Stomach (tissue), 9 donors: ENCODE measurements around the gene SALL2. TPM values are rescaled to one million over a fixed set of nuclear protein-coding genes. Genes with fewer than 3 reads are reported as not detected.

ENCODE experiments used
- DNase-seq, 2 donors: peaks; one replicate each; pipeline versions ENCODE4 v3.0.0 to v3.0.0-alpha.2; 2013 to 2019
- H3K27ac ChIP-seq, 5 donors: fragments of 200-600 bp in 4 of 5; sonication (generic) in 4 of 5; one replicate each; pipeline ENCODE4 v1.5.1; 2013 to 2019; ENCODE audit warnings: mild to moderate bottlenecking in 1 of 5, moderate library complexity in 1 of 5
- H3K27me3 ChIP-seq, 3 donors: fragments of 200-600 bp; sonication (generic); one replicate each; pipeline ENCODE4 v1.5.1; 2017 to 2019; ENCODE audit warnings: mixed run types in 1 of 3
- H3K36me3 ChIP-seq, 4 donors: fragments of 200-600 bp; sonication (generic); 1 replicate in 3 of 4; 2 replicates in 1 of 4; pipeline ENCODE4 v1.5.1; 2016 to 2019
- H3K4me1 ChIP-seq, 4 donors: fragments of 200-600 bp; sonication (generic); one replicate each; pipeline ENCODE4 v1.5.1; 2016 to 2019
- H3K4me3 ChIP-seq, 4 donors: fragments of 200-600 bp; sonication (generic) in 3 of 4; one replicate each; pipeline ENCODE4 v1.5.1; 2016 to 2019; ENCODE audit warnings: mild to moderate bottlenecking in 1 of 4
- H3K9me3 ChIP-seq, 4 donors: fragments of 200-600 bp; sonication (generic); one replicate each; pipeline ENCODE4 v1.5.1; 2016 to 2019
- CTCF ChIP-seq, 7 experiments: fragments of 450-650 bp in 4 of 7; fragments of 200-600 bp in 3 of 7; sonication (generic) in 3 of 7; IDR thresholded peaks; one replicate each; pipeline ENCODE4 v1.5.1; 2016 to 2019; ENCODE audit warnings: antibody characterized with exemption in 7 of 7, control low read depth in 2 of 7, mild to moderate bottlenecking in 1 of 7
- EP300 ChIP-seq: sonication (generic); formaldehyde crosslinking; IDR thresholded peaks from one replicate; pipeline ENCODE4 v1.6.1; 2017; ENCODE audit warnings: antibody characterized with exemption
- POLR2A ChIP-seq, 4 donors: fragments of 450-650 bp; IDR thresholded peaks; one replicate each; pipeline ENCODE4 v1.6.1; 2016; ENCODE audit warnings: antibody characterized with exemption in 4 of 4, control low read depth in 2 of 4, mild to moderate bottlenecking in 1 of 4, moderate library complexity in 1 of 4
- POLR2AphosphoS5 ChIP-seq, 3 donors: sonication (generic); formaldehyde crosslinking; IDR thresholded peaks; one replicate each; pipeline ENCODE4 v1.6.1; 2016; ENCODE audit warnings: antibody characterized with exemption in 3 of 3
- WGBS, 5 donors: extraction: QIAGEN DNeasy Blood & Tissue Kit in 3 of 5; methylation state at CpG; one replicate each; pipeline versions ENCODE4 v1.1.5 to v1.1.7; 2013 to 2018; 5-methylcytosine and 5-hydroxymethylcytosine counted together
- intact Hi-C: fragments of 100-400 bp; cut with DNase I; formaldehyde crosslinking; loops from one replicate; pipeline ENCODE4 v1.15.1; 2023; ENCODE audit warnings: low total_unique reads
- polyA plus RNA-seq, 3 donors: library from polyadenylated mRNA; stranded (reverse); fragments of 200-250 nt; gene quantifications; one replicate each; pipeline ENCODE4 v1.2.3, GENCODE V29; 2013
- total RNA-seq, 5 donors: library from RNA; depleted of rRNA; stranded (reverse); fragments of >200 nt; gene quantifications; one replicate each; pipeline versions ENCODE4 v1.1.0 to v1.2.3, GENCODE V29; 2014 to 2016
- donor health status: healthy with polysubstance abuse.
- donor health status: Bipolar disorder and iron deficiency.
- donor health status: healthy.

Gene SALL2
- total and polyA plus RNA-seq, 8 donors = 2.5 to 15.2 (median 3.2) TPM; not detected in 2

DNA sequence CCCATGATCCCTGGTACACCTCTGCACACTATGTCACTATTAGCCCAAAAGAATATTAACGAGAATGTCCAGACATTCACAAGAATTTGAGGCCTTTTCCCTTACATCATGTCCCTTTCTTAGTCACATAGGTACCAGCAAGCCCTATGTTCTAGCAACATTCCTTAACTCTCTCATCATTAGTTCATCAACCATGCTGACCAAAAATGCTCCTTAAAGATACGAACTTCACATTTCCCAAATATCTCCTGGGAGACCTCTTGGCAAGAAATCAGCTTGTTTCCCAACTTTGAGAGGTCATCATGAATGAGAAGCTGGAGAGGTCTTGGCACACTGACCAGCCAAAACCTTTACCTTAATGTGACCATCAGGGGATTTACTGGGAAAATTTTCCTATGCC, 4.6 kb downstream of the SALL2 start:
- no peak for DNase-seq
- intact Hi-C loops = no loop called here
- H3K4me3 ChIP-seq = no peak overlapping the region
- peaks cover 0 to 17% (median 13%) of the 10 kb centered on the region in 4 donors for H3K4me1 ChIP-seq
- WGBS, 5 donors = 67 to 87% (median 74%) methylated on average over 2 of the region's 2 CpGs
- no peak for TF ChIP-seq EP300
- TF ChIP-seq CTCF (IDR thresholded peaks at IDR 0.05) = no peak
- no peak for TF ChIP-seq POLR2AphosphoS5 (IDR thresholded peaks at IDR 0.05)
- no peaks in the 10 kb centered on the region for H3K9me3 ChIP-seq
- H3K36me3 ChIP-seq = peaks cover 0 to 23% (median 0%) of the 10 kb centered on the region in 4 donors
- H3K27me3 ChIP-seq = no peaks in the 10 kb centered on the region
- H3K27ac ChIP-seq = no peak overlapping the region

GRCh38 chr14:21520767-21521166, 5.4 kb downstream of the SALL2 start:
- intact Hi-C loops = no loop called here
- Histone ChIP-seq H3K36me3 (peaks cover 0 to 23% (median 0%) of the 10 kb centered on the region in 4 donors), H3K27me3 (no peaks in the 10 kb centered on the region), H3K4me1 (peaks cover 0 to 12% (median 8%) of the 10 kb centered on the region in 4 donors), H3K27ac (no peak overlapping the region), H3K4me3 (no peak overlapping the region), H3K9me3 (no peaks in the 10 kb centered on the region)
- no peak for DNase-seq
- 57 to 88% (median 72%) methylated on average over 1 of the region's 1 CpG for WGBS, 5 donors
- no peak for TF ChIP-seq EP300
- TF ChIP-seq POLR2AphosphoS5 (IDR thresholded peaks at IDR 0.05) = no peak
- no peak for TF ChIP-seq POLR2A (IDR thresholded peaks at IDR 0.05)
- no peak for TF ChIP-seq CTCF (IDR thresholded peaks at IDR 0.05)

- Histone ChIP-seq H3K9me3 (no peaks in the 10 kb centered on the region), H3K27ac (no peak overlapping the region), H3K4me1 (no peaks in the 10 kb centered on the region), H3K27me3 (no peaks in the 10 kb centered on the region), H3K4me3 (no peak overlapping the region), H3K36me3 (peaks cover 0 to 14% (median 0%) of the 10 kb centered on the region in 4 donors)
- intact Hi-C loops = no loop called here
- WGBS, 5 donors = 73 to 84% (median 83%) methylated on average over 2 of the region's 2 CpGs
- DNase-seq = no peak
- TF ChIP-seq POLR2AphosphoS5 (IDR thresholded peaks at IDR 0.05) (no peak), CTCF (IDR thresholded peaks at IDR 0.05) (no peak), EP300 (no peak), POLR2A (IDR thresholded peaks at IDR 0.05) (no peak)
These were observed 7.4 kb downstream of the SALL2 start for GRCh38 chr14:21518725-21519124.

- TF ChIP-seq CTCF (IDR thresholded peaks at IDR 0.05) (no peak), POLR2A (IDR thresholded peaks at IDR 0.05) (no peak), POLR2AphosphoS5 (IDR thresholded peaks at IDR 0.05) (no peak), EP300 (no peak)
- Histone ChIP-seq H3K36me3 (peaks cover 0 to under 1% (median 0%) of the 10 kb centered on the region in 4 donors), H3K4me3 (no peak overlapping the region), H3K9me3 (no peaks in the 10 kb centered on the region), H3K4me1 (peaks cover 9 to 21% (median 17%) of the 10 kb centered on the region in 4 donors), H3K27me3 (no peaks in the 10 kb centered on the region), H3K27ac (no peak overlapping the region)
- 87 to 100% (median 89%) methylated on average over 1 of the region's 1 CpG for WGBS, 5 donors
- intact Hi-C loops = no loop called here
- no peak for DNase-seq
These were observed 11.8 kb downstream of the SALL2 start for GRCh38 chr14:21514341-21514740.
